ENCODE results near the gene BTBD1.

The BTBD1 gene

DNA sequence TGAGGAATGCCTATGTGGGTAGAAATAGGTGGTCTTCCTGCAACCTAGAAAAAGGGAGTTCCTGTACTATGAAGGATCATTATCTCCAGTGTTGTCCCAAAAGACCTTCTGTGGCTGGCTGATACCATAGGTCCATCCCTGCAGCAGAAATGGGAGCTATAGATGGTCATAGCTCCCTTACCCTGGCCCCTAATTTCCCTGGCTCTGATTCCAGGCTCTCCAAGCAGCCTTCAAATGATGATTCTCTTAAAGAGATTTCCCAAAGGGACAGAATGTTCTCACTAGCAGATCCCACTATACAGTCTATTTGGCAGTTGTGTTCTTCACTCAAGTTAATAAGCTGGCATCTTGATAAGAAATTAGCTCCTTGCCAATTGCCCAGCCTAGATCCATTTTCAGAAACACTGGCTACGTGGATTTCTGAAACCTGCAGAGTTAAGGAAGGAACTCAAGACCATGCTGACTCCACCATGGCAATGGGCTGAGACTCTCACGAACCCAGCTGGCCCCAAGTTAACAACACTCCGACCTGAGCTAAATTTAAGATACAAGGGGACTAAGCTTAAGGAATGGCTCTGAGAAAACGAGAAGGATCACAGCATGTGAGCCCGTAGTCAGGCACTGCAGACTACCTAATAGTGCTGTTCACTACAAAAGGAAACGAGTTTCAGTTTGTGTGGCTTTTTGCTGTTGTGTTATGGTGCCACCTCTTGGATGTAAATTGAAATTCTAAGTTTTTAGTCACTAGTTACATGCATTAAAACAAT is 67.0 kb downstream of the BTBD1 start:
- peak; percentile 26 to 35 for DNase-seq
- ATAC-seq, result peak; percentile 93
- H3K27ac Mint-ChIP-seq, result peak overlapping the region in 1 of 2 donors; percentile 88
- no peaks in the 10 kb centered on the region for H3K9me3 Mint-ChIP-seq
- H3K4me1 Mint-ChIP-seq, result peaks cover 8% of the 10 kb centered on the region
- peak overlapping the region; percentile 64 to 68 for H3K4me3 Mint-ChIP-seq
- no peaks in the 10 kb centered on the region for H3K27me3 Mint-ChIP-seq

DNA sequence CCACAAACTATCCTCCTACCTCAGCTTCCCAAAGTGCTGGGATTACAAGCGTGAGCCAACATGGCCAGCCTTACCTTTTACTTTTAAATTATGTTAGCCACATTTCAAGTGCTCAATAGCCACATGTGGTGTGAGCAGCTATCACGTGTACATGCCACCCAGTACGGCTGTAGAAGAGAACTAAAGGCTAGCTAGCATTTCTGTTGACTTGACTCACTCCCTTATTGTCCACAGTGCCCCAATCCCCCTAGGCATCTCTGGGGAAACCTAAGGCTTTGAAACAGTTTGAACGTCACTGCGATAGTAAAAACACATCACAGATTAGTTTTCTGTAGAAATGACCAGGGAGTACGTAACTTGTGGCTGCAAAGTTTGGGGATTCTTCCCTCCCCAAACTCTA is 67.6 kb downstream of the BTBD1 start:
- Mint-ChIP-seq H3K27me3 (no peaks in the 10 kb centered on the region), H3K4me3 (no peak overlapping the region), H3K9me3 (no peaks in the 10 kb centered on the region), H3K27ac (no peak overlapping the region), H3K4me1 (peaks cover 8% of the 10 kb centered on the region)
- no peak for DNase-seq
- no peak for ATAC-seq

DNA sequence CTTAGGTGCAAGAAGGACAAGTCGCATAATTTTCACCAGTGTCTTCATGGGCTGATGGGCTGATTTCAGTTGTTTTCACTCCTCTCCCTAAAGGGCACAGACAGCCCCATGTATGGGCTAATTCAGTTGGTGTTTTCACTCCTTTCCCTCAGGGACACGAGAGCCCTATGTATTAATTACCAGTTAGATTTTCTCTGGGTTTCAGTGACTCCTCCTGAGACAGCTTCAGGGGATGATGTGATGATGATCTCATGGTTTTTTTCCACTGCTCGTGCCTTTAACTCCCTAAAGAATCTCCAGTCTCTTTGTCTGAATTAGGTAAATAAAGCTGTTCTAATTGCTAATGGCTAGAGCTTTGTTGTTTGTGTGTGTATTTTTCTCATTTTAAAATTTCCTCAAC is 71.1 kb downstream of the BTBD1 start:
- Mint-ChIP-seq H3K4me1 (peaks cover 13% of the 10 kb centered on the region), H3K9me3 (no peaks in the 10 kb centered on the region), H3K4me3 (no peak overlapping the region), H3K27me3 (no peaks in the 10 kb centered on the region), H3K27ac (no peak overlapping the region)
- no peak for DNase-seq
- ATAC-seq, result no peak

DNA sequence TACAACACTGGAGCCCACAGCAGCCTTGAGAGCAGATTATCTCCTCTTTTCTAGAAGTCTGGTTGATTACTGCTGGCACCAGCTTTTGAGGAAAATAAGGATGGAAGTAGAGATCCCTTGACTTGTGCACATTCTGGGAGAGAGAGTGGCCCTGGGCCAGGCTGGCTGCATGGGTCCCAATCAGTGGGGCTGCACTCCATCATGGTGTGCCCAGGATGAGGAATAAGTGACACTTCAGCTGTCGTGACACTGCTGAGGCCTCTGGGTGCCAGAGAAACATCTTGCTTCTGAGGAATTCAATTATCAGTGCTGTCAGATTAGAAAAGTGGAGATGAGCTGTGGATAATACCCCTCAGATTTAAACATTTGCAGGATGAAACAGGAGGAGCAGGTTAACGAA is 72.0 kb downstream of the BTBD1 start:
- no peak overlapping the region for H3K27ac Mint-ChIP-seq
- no peaks in the 10 kb centered on the region for H3K9me3 Mint-ChIP-seq
- ATAC-seq (no peak), DNase-seq (no peak)
- H3K4me3 Mint-ChIP-seq, result no peak overlapping the region
- peaks cover 8% of the 10 kb centered on the region for H3K4me1 Mint-ChIP-seq
- no peaks in the 10 kb centered on the region for H3K27me3 Mint-ChIP-seq

- Mint-ChIP-seq H3K4me3 (no peak overlapping the region), H3K27me3 (no peaks in the 10 kb centered on the region), H3K9me3 (no peaks in the 10 kb centered on the region), H3K27ac (no peak overlapping the region), H3K4me1 (peaks cover 5% of the 10 kb centered on the region)
- no peak for ATAC-seq
- DNase-seq, result no peak
These were observed 73.9 kb downstream of the BTBD1 start for GRCh38 chr15:82993144-82993543.

- no peaks in the 10 kb centered on the region for H3K27me3 Mint-ChIP-seq
- DNase-seq (no peak), ATAC-seq (no peak)
- H3K4me3 Mint-ChIP-seq, result no peak overlapping the region
- peaks cover 7% of the 10 kb centered on the region for H3K4me1 Mint-ChIP-seq
- H3K27ac Mint-ChIP-seq, result no peak overlapping the region
- no peaks in the 10 kb centered on the region for H3K9me3 Mint-ChIP-seq
These were observed 74.5 kb downstream of the BTBD1 start for GRCh38 chr15:82992436-82992998.

GRCh38 chr15:82986442-82986780 is 80.6 kb downstream of the BTBD1 start:
- ATAC-seq (peak; percentile 68), DNase-seq (peak in 1 of 2 donors; percentile 47)
- H3K4me1 Mint-ChIP-seq, result peaks cover 30% of the 10 kb centered on the region
- peak overlapping the region; percentile 87 to 99 for H3K4me3 Mint-ChIP-seq
- no peaks in the 10 kb centered on the region for H3K27me3 Mint-ChIP-seq
- peak overlapping the region; percentile 98 to 99 for H3K27ac Mint-ChIP-seq
- no peaks in the 10 kb centered on the region for H3K9me3 Mint-ChIP-seq

DNA sequence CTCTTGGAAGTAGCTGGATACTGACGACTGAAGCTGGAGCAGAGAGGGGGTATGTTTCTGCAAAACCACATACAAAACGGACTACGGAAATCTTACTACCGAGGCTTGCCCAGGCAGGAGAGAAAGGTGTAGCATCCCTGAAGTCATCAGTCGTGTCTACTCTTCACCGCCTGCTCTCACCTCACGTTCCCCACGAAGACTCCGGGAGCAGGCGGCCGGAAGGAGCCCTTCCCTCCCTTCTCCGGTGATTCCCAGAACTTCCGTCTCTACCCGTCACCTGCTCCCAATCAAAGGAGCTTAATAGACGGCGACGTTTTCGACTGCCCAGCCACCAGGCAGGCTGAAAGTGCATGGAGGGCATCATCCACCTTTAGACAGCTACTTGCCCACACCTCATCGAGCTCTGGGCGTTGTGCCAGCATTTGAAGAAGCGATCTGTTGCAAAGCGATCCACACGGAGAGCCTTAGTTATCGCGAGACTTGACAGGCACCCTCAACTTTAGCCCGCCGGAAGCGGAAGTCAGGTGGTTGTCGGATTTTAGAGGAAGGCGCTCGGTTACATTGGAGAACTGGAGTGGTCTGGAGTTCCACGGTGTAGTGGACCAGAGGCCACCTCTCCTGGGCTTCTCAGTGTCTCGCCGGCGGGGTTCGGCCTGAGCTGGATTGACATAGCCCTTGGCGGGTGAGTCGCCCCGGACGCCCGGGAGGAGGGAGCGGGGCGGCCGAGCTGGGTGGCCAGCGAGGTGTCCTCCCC is 81.2 kb downstream of the BTBD1 start, which contains the start of gene RAMAC:
RAMAC (plus strand) TSS at position 523 of the 754 bp plus-strand sequence. CDS start 2,809 bp downstream, outside the sequence.
- H3K27me3 Mint-ChIP-seq, result no peaks in the 10 kb centered on the region
- ATAC-seq, result peak; percentile 96
- DNase-seq, result peak; percentile 87 to 93
- peak within 1 kb of the TSS; percentile 98 to 99 for H3K27ac Mint-ChIP-seq
- no peaks in the 10 kb centered on the region for H3K9me3 Mint-ChIP-seq
- H3K4me3 Mint-ChIP-seq, result peak within 1 kb of the TSS; percentile 87 to 99
- H3K4me1 Mint-ChIP-seq, result peaks cover 30% of the 10 kb centered on the region

DNA sequence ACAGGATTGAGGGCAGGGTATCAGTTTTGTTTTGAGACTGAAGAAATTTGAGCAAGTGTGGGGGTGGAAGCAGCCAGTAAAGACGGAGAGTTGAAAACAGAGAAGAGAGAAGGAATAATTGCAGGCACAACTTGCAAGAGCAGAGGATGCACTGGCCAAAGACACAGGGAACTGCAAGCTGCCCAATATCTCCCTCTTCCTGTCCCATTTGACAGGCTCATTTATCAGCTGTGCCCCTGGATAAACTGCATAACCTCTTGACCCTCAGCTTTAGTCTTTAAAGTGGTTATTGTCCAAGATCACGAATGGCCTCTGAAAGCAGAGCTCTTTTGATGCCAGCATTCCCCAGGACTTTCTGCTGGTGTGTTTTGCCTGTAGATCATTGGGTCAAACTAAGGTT is 86.1 kb downstream of the BTBD1 start:
- H3K27me3 Mint-ChIP-seq, result no peaks in the 10 kb centered on the region
- H3K27ac Mint-ChIP-seq, result no peak overlapping the region
- H3K9me3 Mint-ChIP-seq, result no peaks in the 10 kb centered on the region
- no peak for ATAC-seq
- H3K4me1 Mint-ChIP-seq, result peaks cover 18% of the 10 kb centered on the region
- no peak overlapping the region for H3K4me3 Mint-ChIP-seq
- no peak for DNase-seq

DNA sequence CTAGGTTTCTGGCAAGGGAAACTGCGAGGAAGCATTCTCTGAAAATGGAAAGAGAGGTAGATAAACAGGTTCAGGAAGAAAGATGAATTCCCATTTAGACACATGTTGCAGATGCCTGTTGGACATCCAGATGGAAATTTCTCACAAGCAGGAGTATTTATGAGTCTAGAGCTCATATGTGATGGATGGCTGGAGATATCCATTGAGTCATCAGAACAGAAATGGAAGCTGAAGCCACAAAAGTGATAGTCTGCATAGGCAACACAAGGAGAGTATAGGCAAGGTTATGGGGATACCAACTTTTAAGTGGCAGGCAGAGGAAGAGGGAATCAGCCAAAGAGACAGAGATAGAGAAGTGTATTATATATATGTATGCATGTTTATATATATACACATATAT is 87.3 kb downstream of the BTBD1 start:
- peaks cover 5% of the 10 kb centered on the region for H3K4me1 Mint-ChIP-seq
- no peak overlapping the region for H3K27ac Mint-ChIP-seq
- H3K4me3 Mint-ChIP-seq, result no peak overlapping the region
- ATAC-seq (no peak), DNase-seq (no peak)
- no peaks in the 10 kb centered on the region for H3K9me3 Mint-ChIP-seq
- no peaks in the 10 kb centered on the region for H3K27me3 Mint-ChIP-seq

DNA sequence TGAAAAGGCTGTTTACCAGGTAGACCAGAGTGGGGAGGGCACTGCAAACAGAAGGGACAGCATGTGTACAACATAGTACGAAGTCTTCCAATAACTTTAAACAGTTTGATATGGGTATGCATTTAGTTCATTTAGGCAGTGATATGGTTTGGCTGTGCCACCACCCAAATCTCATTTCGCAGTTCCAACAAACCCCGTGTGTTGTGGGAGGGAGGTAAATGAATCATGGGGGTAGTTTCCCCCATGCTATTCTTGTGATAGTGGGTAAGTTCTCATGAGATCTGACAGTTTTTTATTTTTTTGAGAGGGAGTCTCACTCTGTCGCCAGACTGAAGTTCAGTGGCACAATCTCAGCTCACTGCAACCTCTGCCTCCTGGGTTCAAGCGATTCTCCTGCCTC is 88.6 kb downstream of the BTBD1 start:
- H3K27ac Mint-ChIP-seq, result peak overlapping the region in 1 of 2 donors; percentile 43
- no peak overlapping the region for H3K4me3 Mint-ChIP-seq
- ATAC-seq, result no peak
- H3K4me1 Mint-ChIP-seq, result no peaks in the 10 kb centered on the region
- no peak for DNase-seq
- no peaks in the 10 kb centered on the region for H3K9me3 Mint-ChIP-seq
- H3K27me3 Mint-ChIP-seq, result no peaks in the 10 kb centered on the region

GRCh38 chr15:82977076-82977475 is 90.0 kb downstream of the BTBD1 start:
- H3K4me1 Mint-ChIP-seq, result no peaks in the 10 kb centered on the region
- H3K27ac Mint-ChIP-seq, result no peak overlapping the region
- H3K4me3 Mint-ChIP-seq, result no peak overlapping the region
- H3K9me3 Mint-ChIP-seq, result no peaks in the 10 kb centered on the region
- ATAC-seq (no peak), DNase-seq (no peak)
- H3K27me3 Mint-ChIP-seq, result no peaks in the 10 kb centered on the region

DNA sequence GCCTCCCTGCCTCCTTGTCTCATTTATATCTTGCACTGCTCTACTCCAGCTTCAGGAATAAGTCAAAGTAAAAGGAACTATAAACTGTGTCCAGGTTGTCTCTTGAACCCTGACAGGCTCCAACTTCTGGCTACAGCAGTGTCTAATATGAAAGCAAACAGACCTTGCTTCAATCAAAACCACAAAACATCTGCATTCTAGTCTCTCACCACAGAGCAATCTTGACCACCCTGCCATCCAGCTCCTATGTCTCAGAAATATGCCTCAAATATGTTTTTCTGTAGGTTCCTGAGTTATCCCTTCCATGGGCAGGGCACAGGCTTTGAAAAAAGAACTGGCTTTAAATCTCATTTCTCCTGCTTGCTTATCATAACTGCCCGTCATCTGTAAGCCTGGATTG is 94.1 kb downstream of the BTBD1 start:
- ATAC-seq (no peak), DNase-seq (no peak)
- Mint-ChIP-seq H3K9me3 (no peaks in the 10 kb centered on the region), H3K27me3 (no peaks in the 10 kb centered on the region), H3K4me3 (no peak overlapping the region), H3K27ac (no peak overlapping the region), H3K4me1 (no peaks in the 10 kb centered on the region)

DNA sequence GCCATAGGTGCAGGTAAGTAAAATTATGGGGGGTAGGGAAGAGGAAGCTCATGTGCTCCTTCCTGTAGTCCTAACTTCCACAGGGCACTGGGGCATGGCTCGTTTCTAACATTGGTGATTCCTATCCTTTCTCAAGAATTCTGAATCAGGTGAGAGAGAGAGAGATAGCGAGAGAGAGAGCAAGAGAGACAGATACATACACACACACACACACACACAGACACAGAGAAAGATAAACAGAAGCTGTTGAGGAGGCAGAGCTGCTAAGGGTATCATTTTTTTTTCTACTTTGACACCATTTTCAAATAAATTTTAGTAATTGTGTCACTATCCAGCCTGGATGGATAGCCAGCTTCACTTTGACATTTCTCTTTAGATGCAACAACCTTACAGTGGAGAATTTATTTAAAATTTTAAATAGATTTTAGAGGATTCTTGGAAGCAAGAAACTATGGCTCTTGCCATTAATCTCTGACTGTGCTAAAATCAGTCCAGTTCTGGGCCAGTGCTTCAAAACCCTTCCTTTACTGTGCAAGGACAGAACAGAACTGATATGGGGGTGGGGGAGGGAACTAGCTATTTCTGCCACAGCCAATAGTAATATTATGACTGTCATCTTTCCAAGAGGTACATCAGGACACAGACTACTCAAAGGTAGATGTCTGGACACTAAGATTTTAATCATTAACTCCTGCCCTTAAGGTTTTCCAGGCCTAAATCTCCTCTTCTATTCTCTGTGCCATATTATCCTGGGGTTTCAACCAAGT is 95.7 kb downstream of the BTBD1 start:
- peaks cover 11% of the 10 kb centered on the region for H3K4me1 Mint-ChIP-seq
- H3K9me3 Mint-ChIP-seq, result no peaks in the 10 kb centered on the region
- no peaks in the 10 kb centered on the region for H3K27me3 Mint-ChIP-seq
- DNase-seq (no peak), ATAC-seq (no peak)
- H3K4me3 Mint-ChIP-seq, result no peak overlapping the region
- H3K27ac Mint-ChIP-seq, result no peak overlapping the region

- no peaks in the 10 kb centered on the region for H3K9me3 Mint-ChIP-seq
- no peaks in the 10 kb centered on the region for H3K27me3 Mint-ChIP-seq
- DNase-seq (no peak), ATAC-seq (no peak)
- H3K27ac Mint-ChIP-seq, result no peak overlapping the region
- H3K4me1 Mint-ChIP-seq, result peaks cover 17% of the 10 kb centered on the region
- H3K4me3 Mint-ChIP-seq, result no peak overlapping the region
These were observed 96.4 kb downstream of the BTBD1 start for GRCh38 chr15:82970696-82971095.
